ENCODE results near the gene BRAF.

Gene BRAF

DNA sequence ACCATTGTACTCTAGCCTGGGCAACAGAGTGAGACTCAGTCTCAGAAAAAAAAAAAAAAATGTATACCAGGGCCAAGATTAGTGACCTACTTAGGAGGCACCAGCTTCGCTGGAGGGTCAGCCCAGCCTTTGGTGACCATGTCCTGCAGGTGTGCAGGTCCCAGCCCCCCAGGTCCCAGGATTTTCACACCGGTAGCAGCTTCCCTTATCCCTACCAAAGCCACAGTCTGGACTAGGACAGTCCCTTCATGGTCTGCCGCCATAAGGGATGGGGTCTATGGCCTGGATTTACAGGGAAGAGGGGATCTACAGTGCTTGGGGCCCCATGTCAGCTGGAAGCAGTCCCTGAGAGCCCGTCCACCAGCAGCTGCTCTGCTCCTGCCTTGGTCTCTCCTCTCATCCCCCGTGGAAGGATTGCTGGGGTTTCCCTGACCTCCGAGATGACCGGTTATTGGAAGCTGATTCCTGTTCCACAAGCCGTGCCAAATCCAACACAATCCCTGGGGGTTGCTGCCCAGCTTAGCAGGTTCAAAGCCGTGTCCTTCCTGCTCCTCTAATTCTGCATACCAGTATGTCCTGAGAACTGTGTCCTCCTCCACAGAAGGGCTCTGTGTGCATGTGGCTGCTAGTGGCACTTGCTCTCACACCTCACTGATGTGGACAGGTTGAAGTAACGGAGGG lies 239.2 kb downstream of the BRAF start:
- TF ChIP-seq, protein P1, sequence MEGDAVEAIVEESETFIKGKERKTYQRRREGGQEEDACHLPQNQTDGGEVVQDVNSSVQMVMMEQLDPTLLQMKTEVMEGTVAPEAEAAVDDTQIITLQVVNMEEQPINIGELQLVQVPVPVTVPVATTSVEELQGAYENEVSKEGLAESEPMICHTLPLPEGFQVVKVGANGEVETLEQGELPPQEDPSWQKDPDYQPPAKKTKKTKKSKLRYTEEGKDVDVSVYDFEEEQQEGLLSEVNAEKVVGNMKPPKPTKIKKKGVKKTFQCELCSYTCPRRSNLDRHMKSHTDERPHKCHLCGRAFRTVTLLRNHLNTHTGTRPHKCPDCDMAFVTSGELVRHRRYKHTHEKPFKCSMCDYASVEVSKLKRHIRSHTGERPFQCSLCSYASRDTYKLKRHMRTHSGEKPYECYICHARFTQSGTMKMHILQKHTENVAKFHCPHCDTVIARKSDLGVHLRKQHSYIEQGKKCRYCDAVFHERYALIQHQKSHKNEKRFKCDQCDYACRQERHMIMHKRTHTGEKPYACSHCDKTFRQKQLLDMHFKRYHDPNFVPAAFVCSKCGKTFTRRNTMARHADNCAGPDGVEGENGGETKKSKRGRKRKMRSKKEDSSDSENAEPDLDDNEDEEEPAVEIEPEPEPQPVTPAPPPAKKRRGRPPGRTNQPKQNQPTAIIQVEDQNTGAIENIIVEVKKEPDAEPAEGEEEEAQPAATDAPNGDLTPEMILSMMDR (conservative IDR thresholded peaks at IDR 0.05; ENCODE audit: low read length): no peak
- no peak for DNase-seq (ENCODE audit: low read depth)

DNA sequence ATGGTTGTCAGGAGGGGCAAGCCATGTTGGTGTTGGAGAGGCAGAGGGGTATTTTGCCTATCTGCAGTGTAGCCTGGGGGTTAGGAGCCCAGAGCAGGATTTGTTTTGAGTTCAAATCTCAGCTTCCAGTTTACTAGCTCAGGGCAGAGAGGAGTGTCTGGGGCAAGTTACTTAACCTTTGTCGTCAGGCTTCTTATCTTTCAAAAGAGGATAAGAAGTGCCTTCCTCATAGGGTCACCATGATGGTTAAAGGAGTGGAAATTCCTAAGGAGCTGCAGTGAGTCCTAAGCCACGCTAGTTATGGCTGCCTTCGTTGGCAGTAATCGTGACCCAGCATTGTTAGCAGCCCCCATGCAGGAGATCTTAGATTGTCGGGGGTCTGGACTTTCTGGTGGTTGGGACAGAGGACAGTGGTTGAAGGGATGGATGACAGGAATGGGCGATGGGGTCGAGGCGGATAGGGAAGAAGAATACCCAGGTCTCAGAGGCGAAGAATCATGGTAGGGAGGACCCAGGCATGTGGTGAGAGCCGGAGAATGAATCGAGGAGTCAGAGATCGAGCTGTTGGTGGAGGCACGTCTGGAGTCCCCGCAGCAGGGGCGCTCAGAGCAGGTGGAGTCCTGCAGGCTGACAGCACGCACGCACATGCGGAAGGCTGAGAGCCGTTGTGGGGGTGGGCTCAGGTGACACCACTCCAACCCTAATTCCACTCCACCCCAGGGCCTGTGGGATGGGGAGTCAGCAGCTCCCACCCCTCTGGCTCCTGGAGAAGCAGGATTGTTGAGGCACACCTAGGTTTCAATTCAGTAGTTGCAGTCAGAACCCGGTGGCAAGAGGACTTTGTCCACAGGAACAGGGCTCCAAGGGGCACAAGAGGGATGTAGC lies 240.4 kb downstream of the BRAF start:
- no peak overlapping the region for H3K4me3 ChIP-seq (ENCODE audit: low read length)
- DNase-seq (ENCODE audit: low read depth): no peak
- TF ChIP-seq, protein P1 (conservative IDR thresholded peaks at IDR 0.05; ENCODE audit: low read length): no peak

More for the DNA sequence above, 239.2 kb downstream of the BRAF start:
- H3K4me3 ChIP-seq (ENCODE audit: low read length): no peak overlapping the region

DNA sequence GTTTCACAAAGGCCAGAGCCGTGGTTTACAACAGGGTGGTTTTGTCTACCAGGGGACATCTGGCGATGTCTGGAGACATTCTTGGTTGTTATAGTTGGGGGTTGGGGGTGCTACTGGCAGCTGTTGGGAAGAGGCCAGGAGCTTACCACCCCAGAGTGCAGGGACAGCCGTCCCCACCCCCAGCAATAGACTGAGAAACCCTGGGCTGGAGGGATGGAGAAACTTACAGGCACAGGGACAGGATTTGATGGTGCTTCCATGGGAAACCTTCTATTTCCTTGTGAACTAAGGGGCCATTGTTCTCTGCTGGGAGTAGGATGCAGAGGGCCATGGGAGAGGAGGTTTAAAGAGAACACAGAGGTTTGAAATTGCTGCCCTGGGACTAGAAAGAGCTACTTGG lies 241.1 kb downstream of the BRAF start:
- H3K4me3 ChIP-seq (ENCODE audit: low read length): no peak overlapping the region
- TF ChIP-seq, protein P1 (conservative IDR thresholded peaks at IDR 0.05; ENCODE audit: low read length): no peak
- DNase-seq (ENCODE audit: low read depth): no peak

DNA sequence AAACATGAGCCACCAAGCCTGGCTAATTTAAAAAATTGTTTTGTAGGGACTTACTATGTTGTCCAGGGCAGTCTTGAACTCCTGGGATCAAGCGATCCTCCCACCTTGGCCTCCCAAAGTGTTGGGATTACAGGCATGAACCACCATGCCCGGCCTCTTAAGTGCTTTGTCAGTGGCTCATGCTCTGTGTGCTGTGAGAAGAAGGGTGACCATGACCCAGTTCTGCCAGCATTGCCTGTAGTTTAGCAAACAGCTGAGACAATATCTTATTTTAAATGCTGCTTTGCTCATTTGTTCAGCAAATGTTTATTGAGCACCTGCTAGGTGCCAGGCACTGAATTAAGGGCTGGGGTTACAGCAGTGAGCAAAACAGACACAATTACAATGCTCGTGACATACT lies 243.0 kb downstream of the BRAF start:
- no peak for DNase-seq (ENCODE audit: low read depth)
- H3K4me3 ChIP-seq (ENCODE audit: low read length): no peak overlapping the region
- TF ChIP-seq, protein P1 (conservative IDR thresholded peaks at IDR 0.05; ENCODE audit: low read length): no peak

DNA sequence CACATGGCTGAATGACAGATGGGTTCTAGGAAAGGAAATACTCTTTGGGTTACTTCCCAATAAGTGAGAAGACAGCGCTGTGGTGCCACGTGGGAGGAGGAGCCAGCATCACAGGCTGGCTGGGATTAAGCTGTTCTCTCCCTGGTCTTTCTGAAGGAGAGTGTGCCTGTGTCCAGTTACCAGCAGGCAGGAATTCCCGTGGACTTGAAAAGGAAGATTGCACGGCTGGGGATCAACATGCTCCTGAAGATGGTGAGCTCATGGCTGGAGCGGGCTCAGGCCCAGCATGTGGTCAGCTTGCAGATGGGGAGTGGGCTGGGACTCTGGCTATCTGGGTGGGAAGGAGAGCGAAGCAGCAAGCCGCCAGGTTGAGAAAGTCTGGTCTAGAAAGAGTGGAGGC lies 243.8 kb downstream of the BRAF start:
- DNase-seq (ENCODE audit: low read depth): no peak
- no peak overlapping the region for H3K4me3 ChIP-seq (ENCODE audit: low read length)
- TF ChIP-seq, protein P1 (conservative IDR thresholded peaks at IDR 0.05; ENCODE audit: low read length): no peak

DNA sequence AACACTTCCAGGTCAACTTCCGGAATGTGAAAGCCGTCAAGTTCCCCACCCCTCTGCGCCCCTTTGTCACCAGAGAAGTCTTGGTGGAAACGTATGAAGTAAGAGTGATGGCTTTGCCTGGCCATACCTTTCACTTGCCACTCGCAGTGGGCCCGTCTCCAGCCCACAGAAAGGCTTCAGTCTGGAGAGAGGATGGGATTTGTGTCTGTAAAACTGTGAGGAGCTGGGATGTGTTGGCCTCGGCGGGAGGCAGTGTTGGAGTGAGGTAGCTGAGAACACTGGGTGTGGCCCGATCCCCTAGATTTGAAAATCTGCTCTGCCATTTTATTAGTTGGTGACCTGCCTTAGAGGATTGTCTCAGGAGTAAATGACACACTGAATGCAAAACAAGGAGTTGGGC lies 245.5 kb downstream of the BRAF start:
- H3K4me3 ChIP-seq (ENCODE audit: low read length): no peak overlapping the region
- DNase-seq (ENCODE audit: low read depth): no peak

More for the DNA sequence above, 245.5 kb downstream of the BRAF start:
- TF ChIP-seq, protein P1 (conservative IDR thresholded peaks at IDR 0.05; ENCODE audit: low read length): no peak

All from AG10803 (cell line).